Amygdala (tissue), 56 donors: ENCODE results near the gene PRR5L.
A peak's percentile ranks its signal among the peaks of the same experiment; 100 is the strongest.
"Not testable (repeated sequence)": the region's sequence is repeated elsewhere in the genome, so short reads cannot be mapped to it uniquely, and the experiment has no call there.

ENCODE experiments used
- DNase-seq, 56 donors: peaks; one replicate each; lab custom pipeline; 2025; lab: John Stamatoyannopoulos, UW

PRR5L gene

GRCh38 chr11:36478700-36479329 lies 182.7 kb downstream of the PRR5L start:
- DNase-seq, result peak in 18 of 56 donors; percentile 6 to 77 (median 28)

- DNase-seq, result no peak
Measured at GRCh38 chr11:36480833-36481232, 184.7 kb downstream of the PRR5L start.

GRCh38 chr11:36483042-36483441 lies 187.0 kb downstream of the PRR5L start:
- not testable (repeated sequence) for DNase-seq

GRCh38 chr11:36485298-36486002 lies 189.4 kb downstream of the PRR5L start:
- DNase-seq, result no peak

- no peak for DNase-seq
Measured at GRCh38 chr11:36487619-36488018, 191.5 kb downstream of the PRR5L start.

- no peak for DNase-seq
Measured at GRCh38 chr11:36488096-36488495, 192.0 kb downstream of the PRR5L start.

GRCh38 chr11:36490026-36490806 lies 194.1 kb downstream of the PRR5L start:
- no peak for DNase-seq

GRCh38 chr11:36492724-36493304 lies 196.7 kb downstream of the PRR5L start:
- peak in 5 of 56 donors; percentile 2 to 23 (median 9) for DNase-seq

GRCh38 chr11:36493332-36493731 lies 197.2 kb downstream of the PRR5L start:
- no peak for DNase-seq

GRCh38 chr11:36498721-36499120 lies 202.6 kb downstream of the PRR5L start:
- DNase-seq, result no peak

- DNase-seq, result no peak
Measured at GRCh38 chr11:36499315-36499714, 203.2 kb downstream of the PRR5L start.

- peak in 12 of 56 donors; percentile 5 to 70 (median 20) for DNase-seq
Measured at GRCh38 chr11:36500315-36500721, 204.2 kb downstream of the PRR5L start.

GRCh38 chr11:36501236-36501635 lies 205.1 kb downstream of the PRR5L start:
- peak in 18 of 56 donors; percentile 1 to 55 (median 20) for DNase-seq

GRCh38 chr11:36507824-36508489 lies 211.9 kb downstream of the PRR5L start:
- no peak for DNase-seq

- DNase-seq, result no peak
Measured at GRCh38 chr11:36508743-36509142, 212.7 kb downstream of the PRR5L start.

- DNase-seq, result peak in 2 of 56 donors; percentile 3 to 42
Measured at GRCh38 chr11:36509201-36509639, 213.1 kb downstream of the PRR5L start.

GRCh38 chr11:36509694-36510593 lies 213.9 kb downstream of the PRR5L start, which contains the start of gene TRAF6:
TSS of gene TRAF6 (minus strand) at chr11:36510272. CDS start at chr11:36501515, 8,757 bp downstream.
- DNase-seq, result peak in 55 of 56 donors; percentile 19 to 89 (median 75)

- DNase-seq, result no peak
Measured at GRCh38 chr11:36510594-36510942, 214.5 kb downstream of the PRR5L start.

GRCh38 chr11:36511062-36511461 lies 215.0 kb downstream of the PRR5L start:
- not testable (repeated sequence) for DNase-seq
